Mesendoderm (in vitro differentiated cells): Measurements from ENCODE around the gene DYDC2. TPM values are rescaled to one million over a fixed set of nuclear protein-coding genes. Genes with fewer than 3 reads are reported as not detected.

Experiments
- DNase-seq: peaks from one replicate; pipeline ENCODE4 v3.0.0; 2013
- H2AK5ac ChIP-seq: 2 replicates; pipeline ENCODE4 v1.6.1; 2013; ENCODE audit warnings: low read length, inconsistent platforms
- H2BK120ac ChIP-seq: 2 replicates; pipeline ENCODE4 v1.6.1; 2013; ENCODE audit warnings: low read depth, mild to moderate bottlenecking, low read length, moderate library complexity, mixed read lengths
- H2BK15ac ChIP-seq: replicated peaks from 2 replicates; pipeline ENCODE4 v1.6.1; 2013; ENCODE audit warnings: low read depth, mild to moderate bottlenecking, moderate library complexity
- H2BK5ac ChIP-seq: 2 replicates; pipeline ENCODE4 v1.6.1; 2013; ENCODE audit warnings: low read length, inconsistent platforms
- H3K18ac ChIP-seq: 2 replicates; pipeline ENCODE4 v1.6.1; 2013; ENCODE audit warnings: mild to moderate bottlenecking, low read length, mixed read lengths
- H3K23ac ChIP-seq: one replicate; pipeline ENCODE4 v1.6.1; 2013; ENCODE audit warnings: low read length
- H3K27ac ChIP-seq: 2 replicates; pipeline ENCODE4 v1.5.1; 2013; ENCODE audit warnings: low read depth, mild to moderate bottlenecking, inconsistent platforms, low read length, moderate library complexity
- H3K27me3 ChIP-seq: 2 replicates; pipeline ENCODE4 v1.6.1; 2013; ENCODE audit warnings: low read length, control low read depth, mild to moderate bottlenecking, inconsistent platforms; ENCODE audit not compliant: insufficient read depth, poor library complexity
- H3K36me3 ChIP-seq: 2 replicates; pipeline ENCODE4 v1.6.1; 2013; ENCODE audit warnings: low read length, inconsistent platforms; ENCODE audit not compliant: control insufficient read depth, insufficient read depth
- H3K4ac ChIP-seq: one replicate; pipeline ENCODE4 v1.6.1; 2013; ENCODE audit warnings: low read depth, mild to moderate bottlenecking, low read length, moderate library complexity
- H3K4me1 ChIP-seq: 2 replicates; pipeline ENCODE4 v1.6.1; 2013; ENCODE audit warnings: low read depth, low read length, inconsistent platforms; ENCODE audit not compliant: control insufficient read depth
- H3K4me2 ChIP-seq: 2 replicates; pipeline ENCODE4 v1.6.1; 2013; ENCODE audit warnings: low read length
- H3K4me3 ChIP-seq: 2 replicates; pipeline ENCODE4 v1.5.1; 2013; ENCODE audit warnings: mild to moderate bottlenecking, low read length
- H3K56ac ChIP-seq: one replicate; pipeline ENCODE4 v1.6.1; 2013; ENCODE audit warnings: low read length
- H3K79me1 ChIP-seq: 2 replicates; pipeline ENCODE4 v1.6.1; 2013; ENCODE audit warnings: low read length, inconsistent platforms
- H3K79me2 ChIP-seq: 2 replicates; pipeline ENCODE4 v1.6.1; 2013; ENCODE audit warnings: mild to moderate bottlenecking, low read length; ENCODE audit not compliant: control insufficient read depth, insufficient read depth
- H3K9ac ChIP-seq: 2 replicates; pipeline ENCODE4 v1.6.1; 2013; ENCODE audit warnings: low read length, inconsistent platforms
- H4K5ac ChIP-seq: one replicate; pipeline ENCODE4 v1.6.1; 2013; ENCODE audit warnings: low read length
- H4K8ac ChIP-seq: one replicate; pipeline ENCODE4 v1.6.1; 2013; ENCODE audit warnings: low read depth, mild to moderate bottlenecking, control low read depth, low read length, moderate library complexity
- WGBS: extraction: QIAGEN DNeasy Blood & Tissue Kit; methylation state at CpG from one replicate; pipeline ENCODE4 v1.1.7; 2013; ENCODE audit warnings: low lambda C conversion rate, missing lambda C conversion rate; ENCODE audit not compliant: insufficient coverage; ENCODE audit errors: extremely low coverage; 5-methylcytosine and 5-hydroxymethylcytosine counted together
- polyA plus RNA-seq, 2 experiments: library from polyadenylated mRNA; stranded (reverse); fragments of 200-250 nt; gene quantifications; one replicate each; pipeline ENCODE4 v1.2.3, GENCODE V29; 2013

Gene DYDC2
- 2.5 TPM for polyA plus RNA-seq (2013, experiment 1 of 2)
- polyA plus RNA-seq (2013, experiment 2 of 2): 2.3 TPM

GRCh38 chr10:80356563-80356988 lies at the start of gene DYDC2, which contains the start of gene DYDC1:
Gene DYDC2 (plus strand): TSS chr10:80356781. CDS start chr10:80362444, 5,663 bp downstream.
Gene DYDC1 (minus strand): TSS chr10:80356755. CDS start chr10:80352601, 4,154 bp downstream.
- no peak within 1 kb of the TSS for H2BK15ac ChIP-seq
- peak within 1 kb of the TSS; percentile 86 for H3K4me2 ChIP-seq
- no peaks in the 10 kb centered on the region for H3K27me3 ChIP-seq
- no peaks in the 10 kb centered on the region for H3K36me3 ChIP-seq
- H4K5ac ChIP-seq: no peak within 1 kb of the TSS
- no peak within 1 kb of the TSS for H3K23ac ChIP-seq
- H3K18ac ChIP-seq: no peak within 1 kb of the TSS
- no peak within 1 kb of the TSS for H4K8ac ChIP-seq
- no peak within 1 kb of the TSS for H2BK120ac ChIP-seq
- no peak within 1 kb of the TSS for H3K27ac ChIP-seq
- peak within 1 kb of the TSS; percentile 35 for H3K4me3 ChIP-seq
- H2AK5ac ChIP-seq: no peak within 1 kb of the TSS
- peak within 1 kb of the TSS; percentile 90 for H3K56ac ChIP-seq
- no peak within 1 kb of the TSS for H3K4ac ChIP-seq
- no peaks in the 10 kb centered on the region for H3K79me1 ChIP-seq
- peak; percentile 93 for DNase-seq
- peak within 1 kb of the TSS; percentile 69 for H3K9ac ChIP-seq
- H3K79me2 ChIP-seq: no peaks in the 10 kb centered on the region
- no peak within 1 kb of the TSS for H2BK5ac ChIP-seq
- WGBS: no CpG with 5 or more reads among the region's 43 CpGs
- no peaks in the 10 kb centered on the region for H3K4me1 ChIP-seq

GRCh38 chr10:80313523-80313922 lies 43.1 kb upstream of the DYDC2 start:
- Histone ChIP-seq H2BK120ac (no peak overlapping the region), H3K79me1 (no peaks in the 10 kb centered on the region), H4K5ac (no peak overlapping the region), H2AK5ac (no peak overlapping the region), H3K4me2 (no peak overlapping the region), H3K4ac (no peak overlapping the region), H3K27ac (no peak overlapping the region), H3K23ac (no peak overlapping the region), H2BK5ac (no peak overlapping the region), H3K56ac (no peak overlapping the region), H3K36me3 (no peaks in the 10 kb centered on the region), H2BK15ac (no peak overlapping the region), H3K18ac (no peak overlapping the region), H4K8ac (no peak overlapping the region), H3K4me3 (no peak overlapping the region), H3K9ac (no peak overlapping the region), H3K79me2 (no peaks in the 10 kb centered on the region), H3K27me3 (no peaks in the 10 kb centered on the region), H3K4me1 (no peaks in the 10 kb centered on the region)
- no CpG with 5 or more reads among the region's 5 CpGs for WGBS
- DNase-seq: no peak

DNA sequence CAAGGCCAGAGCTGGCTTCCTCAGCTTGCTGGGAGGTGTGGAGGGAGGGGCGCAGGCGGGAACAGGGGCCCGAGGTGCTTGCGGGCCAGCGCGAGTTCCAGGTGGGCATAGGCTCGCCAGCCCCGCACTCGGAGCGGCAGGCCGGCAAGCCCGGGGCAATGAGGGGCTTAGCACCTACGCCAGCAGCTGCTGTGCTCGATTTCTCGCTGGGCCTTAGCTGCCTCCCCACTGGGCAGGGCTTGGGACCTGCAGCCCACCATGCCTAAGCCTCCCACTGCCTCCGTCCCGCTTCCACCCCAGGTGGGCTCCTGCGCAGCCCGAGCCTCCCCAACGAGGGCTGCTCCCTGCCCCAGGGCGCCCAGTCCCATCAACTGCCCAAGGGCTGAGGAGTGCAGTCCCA lies 41.2 kb upstream of the DYDC2 start:
- Histone ChIP-seq H2BK5ac (no peak overlapping the region), H3K23ac (no peak overlapping the region), H3K9ac (no peak overlapping the region), H3K56ac (no peak overlapping the region), H4K8ac (no peak overlapping the region), H3K18ac (no peak overlapping the region), H3K4me3 (no peak overlapping the region), H4K5ac (no peak overlapping the region), H3K27me3 (no peaks in the 10 kb centered on the region), H3K79me1 (no peaks in the 10 kb centered on the region), H3K4me1 (no peaks in the 10 kb centered on the region), H2BK15ac (no peak overlapping the region), H3K4me2 (no peak overlapping the region), H3K36me3 (no peaks in the 10 kb centered on the region), H3K4ac (no peak overlapping the region), H3K79me2 (no peaks in the 10 kb centered on the region), H2AK5ac (no peak overlapping the region), H2BK120ac (no peak overlapping the region), H3K27ac (no peak overlapping the region)
- no peak for DNase-seq
- WGBS: no CpG with 5 or more reads among the region's 21 CpGs

- Histone ChIP-seq H3K18ac (no peak overlapping the region), H4K8ac (no peak overlapping the region), H3K79me1 (no peaks in the 10 kb centered on the region), H3K79me2 (no peaks in the 10 kb centered on the region), H2BK15ac (no peak overlapping the region), H4K5ac (no peak overlapping the region), H2BK5ac (no peak overlapping the region), H3K9ac (no peak overlapping the region), H2AK5ac (no peak overlapping the region), H3K4ac (no peak overlapping the region), H3K27me3 (no peaks in the 10 kb centered on the region), H3K27ac (no peak overlapping the region), H3K23ac (no peak overlapping the region), H3K36me3 (no peaks in the 10 kb centered on the region), H3K56ac (no peak overlapping the region), H2BK120ac (no peak overlapping the region), H3K4me3 (no peak overlapping the region), H3K4me2 (no peak overlapping the region), H3K4me1 (no peaks in the 10 kb centered on the region)
- no peak for DNase-seq
Observed at GRCh38 chr10:80318742-80319141, 37.8 kb upstream of the DYDC2 start.

GRCh38 chr10:80319318-80319717 lies 37.3 kb upstream of the DYDC2 start:
- Histone ChIP-seq H2BK15ac (no peak overlapping the region), H2BK5ac (no peak overlapping the region), H3K27ac (no peak overlapping the region), H3K4ac (no peak overlapping the region), H3K4me2 (no peak overlapping the region), H2BK120ac (no peak overlapping the region), H3K4me1 (no peaks in the 10 kb centered on the region), H3K27me3 (no peaks in the 10 kb centered on the region), H3K36me3 (no peaks in the 10 kb centered on the region), H3K4me3 (no peak overlapping the region), H3K23ac (no peak overlapping the region), H3K79me2 (no peaks in the 10 kb centered on the region), H4K5ac (no peak overlapping the region), H3K79me1 (no peaks in the 10 kb centered on the region), H3K9ac (no peak overlapping the region), H3K56ac (no peak overlapping the region), H3K18ac (no peak overlapping the region), H2AK5ac (no peak overlapping the region), H4K8ac (no peak overlapping the region)
- no CpG with 5 or more reads among the region's 2 CpGs for WGBS
- no peak for DNase-seq

- Histone ChIP-seq H2BK15ac (no peak overlapping the region), H3K36me3 (no peaks in the 10 kb centered on the region), H3K27me3 (no peaks in the 10 kb centered on the region), H3K4me2 (no peak overlapping the region), H3K56ac (no peak overlapping the region), H3K4ac (no peak overlapping the region), H3K4me3 (no peak overlapping the region), H3K79me2 (no peaks in the 10 kb centered on the region), H3K18ac (no peak overlapping the region), H2BK5ac (no peak overlapping the region), H3K9ac (no peak overlapping the region), H4K5ac (no peak overlapping the region), H4K8ac (no peak overlapping the region), H2AK5ac (no peak overlapping the region), H2BK120ac (no peak overlapping the region), H3K27ac (no peak overlapping the region), H3K23ac (no peak overlapping the region), H3K79me1 (no peaks in the 10 kb centered on the region), H3K4me1 (no peaks in the 10 kb centered on the region)
- WGBS: no CpG with 5 or more reads among the region's 2 CpGs
- no peak for DNase-seq
Observed at GRCh38 chr10:80319725-80320290, 36.8 kb upstream of the DYDC2 start.
